HUDEP-2 (cell line): Measurements from ENCODE around the gene FLT1.

Experiments
- DNase-seq, 76 experiments: peaks; one replicate each; lab custom pipeline; 2025; ENCODE audit not compliant: unreplicated experiment in 76 of 76; lab: John Stamatoyannopoulos, UW

FLT1 gene

DNA sequence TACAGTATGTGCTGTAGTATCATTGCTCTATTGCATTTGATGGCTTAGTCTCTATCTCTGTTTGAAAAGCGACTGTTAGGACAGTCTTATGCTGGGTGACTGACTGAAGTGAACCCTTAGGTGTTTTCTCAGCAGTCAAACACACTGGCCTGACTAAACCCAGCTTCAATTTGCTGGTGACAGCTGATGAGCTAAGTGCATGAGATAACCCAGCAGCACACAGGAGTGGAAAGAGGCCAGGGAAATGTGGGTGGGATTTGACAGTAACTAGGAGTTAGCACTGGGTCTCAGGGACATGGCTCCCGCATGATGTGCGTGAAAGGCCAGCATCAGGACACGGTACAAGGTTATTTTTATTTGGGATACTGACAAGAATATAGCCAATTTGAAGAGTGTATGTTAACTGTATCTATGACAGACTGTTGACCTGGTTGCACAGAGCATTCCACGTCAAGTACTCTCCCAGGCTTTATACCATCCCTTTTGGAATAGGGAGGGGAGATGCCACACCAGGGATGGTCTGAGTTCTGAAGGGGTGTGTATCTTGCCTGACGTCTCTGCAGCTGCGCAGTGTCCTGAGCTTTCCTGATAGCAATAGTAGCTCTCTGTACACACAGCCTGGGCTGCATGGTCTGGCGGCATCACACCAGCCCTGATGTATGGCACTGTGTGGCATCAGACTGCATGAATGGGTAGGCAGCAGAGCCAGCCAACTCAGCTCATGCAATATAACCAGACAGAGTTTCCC, 144.8 kb downstream of the FLT1 start:
- no peak for DNase-seq

- no peak for DNase-seq
These were observed 145.6 kb downstream of the FLT1 start for GRCh38 chr13:28349371-28349770.

DNA sequence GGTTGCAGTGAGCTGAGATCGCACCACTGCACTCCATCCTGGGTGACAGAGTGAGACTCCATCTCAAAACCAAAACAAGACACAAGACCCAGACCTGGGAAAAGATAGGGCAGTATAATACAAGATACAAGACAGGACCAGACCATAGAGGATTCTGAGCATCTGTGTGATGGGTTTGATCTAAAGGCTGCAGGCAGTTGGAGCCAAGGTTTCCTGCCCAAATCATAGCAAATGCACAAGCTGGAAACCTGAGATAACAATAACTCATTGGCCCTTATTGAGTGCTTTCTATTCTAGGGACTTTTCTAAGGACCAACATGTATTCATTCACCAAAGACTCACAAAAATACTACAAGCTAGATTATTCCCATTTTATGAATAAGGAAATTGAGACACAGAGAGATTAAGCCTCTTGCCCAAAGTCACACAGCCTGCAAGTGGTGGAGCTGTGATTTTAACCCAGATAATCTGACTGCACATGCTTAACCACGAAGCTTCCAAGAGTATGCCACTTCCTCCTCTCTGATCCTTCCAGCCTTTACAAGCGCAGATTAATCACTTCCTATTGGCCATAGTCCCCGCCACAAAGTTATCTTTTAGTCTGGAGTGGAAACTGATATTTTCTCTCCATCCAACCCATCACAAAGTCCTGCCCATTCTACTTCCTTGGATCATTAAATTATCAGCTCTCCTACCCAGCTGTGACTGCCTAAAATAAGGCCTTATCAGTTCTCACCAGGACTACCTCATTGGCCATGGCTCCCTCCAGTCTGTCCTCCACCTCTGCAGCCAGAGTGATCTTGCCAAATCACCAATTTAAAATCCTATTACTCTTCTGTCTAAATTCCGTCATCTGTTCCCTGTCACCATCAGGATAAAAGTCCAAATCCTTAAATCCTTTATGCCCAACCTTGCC, 147.2 kb downstream of the FLT1 start:
- DNase-seq, result peak in 2 of 76 experiments; percentile 4 to 8

DNA sequence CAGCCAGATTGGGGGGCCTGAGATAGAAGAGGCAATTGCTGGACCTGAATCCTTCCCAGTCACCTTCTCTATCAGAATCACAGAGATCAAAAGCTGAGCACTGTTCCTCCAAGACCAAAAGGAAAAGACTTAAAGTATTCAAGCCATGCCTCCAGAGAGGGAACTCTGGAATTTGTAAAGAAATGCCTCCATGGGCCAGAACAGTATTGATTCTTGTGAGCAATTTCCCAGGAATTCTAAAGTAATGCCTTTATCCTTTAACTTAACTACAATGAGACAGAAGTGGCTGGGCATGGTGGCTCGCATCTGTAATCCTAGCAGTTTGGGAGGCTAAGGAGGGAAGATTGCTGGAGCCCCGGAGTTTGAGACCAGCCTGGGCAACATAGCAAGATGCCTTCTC, 148.8 kb downstream of the FLT1 start:
- DNase-seq, result no peak

DNA sequence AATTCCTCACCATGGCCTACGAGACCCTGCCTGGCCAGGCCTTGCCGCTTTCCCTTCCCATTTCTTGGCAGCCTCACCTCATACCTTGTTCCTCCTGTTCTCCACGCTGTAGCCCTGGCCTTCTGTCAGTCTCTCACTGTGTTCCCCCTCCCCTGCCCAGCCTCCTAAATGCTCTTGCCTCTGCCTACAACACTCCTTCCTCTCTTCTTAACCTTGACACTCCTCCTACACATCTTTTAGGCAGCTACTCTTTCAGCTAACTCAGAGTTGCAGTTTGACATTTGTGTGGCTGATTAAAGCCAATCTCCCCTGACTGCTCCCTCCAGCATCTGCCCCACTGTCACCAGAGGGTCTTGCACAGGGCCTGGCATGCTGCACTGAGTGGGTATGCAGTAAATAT, 150.8 kb downstream of the FLT1 start:
- DNase-seq, result no peak

DNA sequence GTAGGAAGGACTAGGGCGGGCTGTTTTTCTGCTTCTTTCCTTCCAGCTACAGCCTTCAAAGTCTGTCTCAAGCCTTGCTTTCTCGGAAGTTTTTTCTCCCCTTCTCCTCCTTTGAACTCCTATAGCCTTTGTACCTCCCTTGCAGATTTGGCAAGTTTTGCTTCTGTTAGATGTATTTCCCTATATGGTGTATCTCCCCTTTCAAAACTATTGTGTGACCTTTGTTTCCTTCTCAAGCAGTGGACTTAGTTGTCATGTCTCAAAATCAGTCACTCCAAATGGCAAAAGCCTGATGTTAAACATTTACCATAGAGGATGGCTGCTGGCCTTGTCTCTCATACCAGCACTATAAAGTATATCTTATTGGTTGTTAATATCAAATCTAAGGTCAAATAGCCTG, 152.7 kb downstream of the FLT1 start:
- no peak for DNase-seq

GRCh38 chr13:28340272-28340793, 154.6 kb downstream of the FLT1 start:
- no peak for DNase-seq

GRCh38 chr13:28339419-28339818, 155.5 kb downstream of the FLT1 start:
- no peak for DNase-seq

DNA sequence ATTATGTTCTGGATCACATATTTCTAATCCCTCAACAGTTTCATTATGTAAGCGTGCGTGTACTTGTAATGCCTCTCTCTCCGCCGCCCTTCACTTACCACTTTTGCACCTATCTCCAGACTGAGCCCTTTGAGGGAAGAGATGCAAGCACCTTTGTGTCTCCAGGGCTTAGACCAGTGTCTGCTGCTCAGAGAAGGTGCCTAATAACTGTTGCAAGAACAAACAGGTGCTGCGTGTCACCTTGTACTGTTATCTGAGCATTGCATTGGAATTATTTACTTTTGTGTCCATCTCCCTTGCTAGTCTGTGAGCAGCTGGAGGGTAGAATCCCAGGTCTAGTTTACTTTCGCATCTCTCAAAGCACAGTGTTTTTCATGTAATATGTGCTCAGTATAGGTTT, 156.2 kb downstream of the FLT1 start:
- DNase-seq, result no peak

DNA sequence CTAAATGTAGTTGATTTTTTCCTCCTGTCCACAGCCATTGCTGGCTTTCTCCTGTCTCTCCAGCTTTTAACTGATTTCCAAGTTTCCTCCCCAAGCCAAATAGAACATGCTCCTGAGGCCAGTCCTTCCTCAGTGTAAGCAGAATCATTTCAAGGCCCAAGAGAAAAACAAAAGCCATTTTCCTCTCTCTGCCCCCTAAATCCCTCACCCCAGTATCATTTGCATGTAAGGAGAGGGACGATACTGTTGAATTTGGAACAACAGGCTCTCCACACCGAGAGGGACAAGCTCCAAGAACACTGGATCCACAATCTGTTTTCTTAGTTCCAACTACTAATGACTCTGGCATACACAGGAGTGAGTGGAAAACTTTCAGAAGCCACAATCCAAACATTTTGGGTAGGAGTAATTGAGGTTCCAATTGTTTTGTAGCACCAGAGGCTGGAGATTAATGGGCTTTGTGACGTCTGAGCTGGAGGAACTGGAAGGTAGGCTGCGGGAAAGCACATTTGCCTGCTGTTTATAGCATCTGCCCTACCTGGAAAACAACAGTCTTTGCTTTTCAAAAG, 156.8 kb downstream of the FLT1 start:
- DNase-seq, result no peak

DNA sequence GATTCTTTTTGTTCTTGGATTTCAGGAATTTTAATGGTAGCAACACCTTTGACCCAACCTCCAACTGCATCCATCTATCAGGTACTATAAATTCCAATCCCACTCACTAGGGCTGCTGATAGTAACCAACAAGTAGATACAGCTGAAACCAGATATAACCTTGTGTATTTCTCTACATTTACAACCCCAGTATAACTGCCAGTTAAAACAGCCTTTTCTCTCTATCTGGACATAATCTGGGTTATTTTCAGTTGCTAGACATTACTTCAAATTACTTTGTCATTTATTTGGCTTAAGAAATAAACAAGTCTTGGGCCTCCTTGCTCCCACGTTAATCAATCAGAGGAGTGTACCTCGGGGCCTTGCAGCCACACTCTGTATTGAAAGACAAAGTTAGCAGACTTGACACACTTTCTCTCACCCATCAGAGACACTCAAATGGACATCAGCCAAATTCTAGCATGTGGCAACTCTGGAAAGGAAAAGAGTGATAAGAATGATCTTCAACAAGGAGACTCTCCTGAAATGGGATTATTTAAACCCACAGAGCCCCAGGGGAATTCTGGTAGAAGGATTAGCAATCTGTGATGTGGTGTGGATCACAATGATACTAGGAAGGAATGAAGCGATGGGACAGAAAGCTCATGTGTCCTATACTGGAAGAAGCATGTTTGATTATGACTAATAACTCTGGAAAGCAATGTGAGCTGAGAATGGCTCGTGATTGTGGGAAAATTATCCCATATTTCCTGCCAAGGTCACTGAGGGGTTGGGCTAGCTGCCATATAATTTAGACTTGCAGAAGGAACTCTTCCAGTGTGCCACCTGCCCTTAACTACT, 157.5 kb downstream of the FLT1 start:
- no peak for DNase-seq

DNA sequence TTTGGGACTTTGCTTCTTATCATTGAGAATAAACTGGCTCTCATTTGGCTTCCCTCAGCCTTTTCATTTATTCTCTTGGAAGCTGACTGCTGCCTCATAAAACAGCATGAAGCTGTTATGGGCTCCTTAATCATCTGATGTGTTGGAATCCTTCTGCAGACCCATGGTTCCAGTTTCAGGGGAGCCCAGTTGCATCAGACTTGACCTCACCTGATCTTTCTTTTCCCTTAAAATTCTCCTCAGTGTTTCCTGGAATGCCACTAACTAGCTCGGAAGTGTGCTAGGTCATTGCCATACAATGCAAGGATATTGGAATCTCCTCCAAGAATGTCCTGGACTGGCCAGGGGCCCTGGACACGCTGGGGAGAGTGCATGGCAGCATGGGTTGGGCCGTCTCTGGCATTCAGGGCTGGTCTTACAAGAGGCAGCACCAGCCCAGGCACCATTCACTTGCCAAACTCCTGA, 158.7 kb downstream of the FLT1 start:
- DNase-seq, result no peak

GRCh38 chr13:28333204-28333881, 161.6 kb downstream of the FLT1 start:
- DNase-seq, result no peak

DNA sequence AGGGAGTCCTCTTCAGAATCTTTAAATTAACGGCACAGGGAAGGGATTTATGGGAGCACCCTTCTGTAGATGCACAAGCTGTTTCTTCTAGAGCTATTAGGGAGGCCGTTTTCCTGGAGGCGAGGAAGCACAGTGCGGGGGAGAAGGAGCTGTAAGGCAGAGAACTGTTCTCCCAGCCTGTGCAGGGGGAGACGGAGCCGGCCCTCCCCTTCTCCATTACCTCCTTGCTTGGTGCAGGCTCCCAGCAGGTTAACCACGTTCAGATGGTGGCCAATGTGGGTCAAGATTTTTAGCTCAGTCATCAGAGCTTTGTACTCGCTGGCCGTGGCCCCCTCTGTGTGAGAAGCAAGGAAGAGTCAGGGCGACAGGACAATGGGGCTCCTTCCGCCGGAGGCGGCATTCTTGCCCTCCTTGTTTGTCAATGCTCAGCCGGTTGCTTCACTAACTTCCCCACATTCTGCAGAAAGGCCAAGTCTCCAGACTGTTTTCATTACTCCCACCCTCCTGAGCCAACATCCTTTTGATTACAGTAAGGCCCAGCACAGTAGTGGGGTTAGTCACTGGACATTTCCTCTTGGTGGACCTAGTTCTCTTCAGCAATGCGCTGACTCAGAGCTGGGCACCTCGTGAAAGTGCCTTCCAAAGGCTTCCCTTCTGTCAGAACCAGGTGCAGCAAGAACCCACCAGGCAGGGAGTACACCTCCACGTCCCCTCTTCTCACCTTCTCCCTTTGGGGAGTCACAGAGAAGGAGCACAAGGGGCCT, 165.4 kb downstream of the FLT1 start:
- no peak for DNase-seq

DNA sequence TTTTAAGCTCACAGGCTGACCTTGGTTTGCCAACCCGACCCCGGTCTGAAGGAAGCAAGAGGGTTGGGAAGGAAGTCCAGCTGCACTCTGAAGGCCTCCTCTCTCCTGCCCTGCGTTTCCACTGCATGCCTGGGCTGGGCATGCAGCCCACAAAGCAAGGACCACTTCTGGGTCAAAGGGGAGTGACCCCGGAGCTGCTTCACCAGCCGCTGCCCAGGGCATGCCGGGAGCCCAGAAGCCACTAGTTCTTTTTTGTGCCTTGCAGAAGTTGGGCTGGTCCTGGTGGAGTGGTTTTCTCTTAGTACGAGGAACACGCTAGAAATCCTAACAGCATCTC, 166.7 kb downstream of the FLT1 start:
- no peak for DNase-seq

DNA sequence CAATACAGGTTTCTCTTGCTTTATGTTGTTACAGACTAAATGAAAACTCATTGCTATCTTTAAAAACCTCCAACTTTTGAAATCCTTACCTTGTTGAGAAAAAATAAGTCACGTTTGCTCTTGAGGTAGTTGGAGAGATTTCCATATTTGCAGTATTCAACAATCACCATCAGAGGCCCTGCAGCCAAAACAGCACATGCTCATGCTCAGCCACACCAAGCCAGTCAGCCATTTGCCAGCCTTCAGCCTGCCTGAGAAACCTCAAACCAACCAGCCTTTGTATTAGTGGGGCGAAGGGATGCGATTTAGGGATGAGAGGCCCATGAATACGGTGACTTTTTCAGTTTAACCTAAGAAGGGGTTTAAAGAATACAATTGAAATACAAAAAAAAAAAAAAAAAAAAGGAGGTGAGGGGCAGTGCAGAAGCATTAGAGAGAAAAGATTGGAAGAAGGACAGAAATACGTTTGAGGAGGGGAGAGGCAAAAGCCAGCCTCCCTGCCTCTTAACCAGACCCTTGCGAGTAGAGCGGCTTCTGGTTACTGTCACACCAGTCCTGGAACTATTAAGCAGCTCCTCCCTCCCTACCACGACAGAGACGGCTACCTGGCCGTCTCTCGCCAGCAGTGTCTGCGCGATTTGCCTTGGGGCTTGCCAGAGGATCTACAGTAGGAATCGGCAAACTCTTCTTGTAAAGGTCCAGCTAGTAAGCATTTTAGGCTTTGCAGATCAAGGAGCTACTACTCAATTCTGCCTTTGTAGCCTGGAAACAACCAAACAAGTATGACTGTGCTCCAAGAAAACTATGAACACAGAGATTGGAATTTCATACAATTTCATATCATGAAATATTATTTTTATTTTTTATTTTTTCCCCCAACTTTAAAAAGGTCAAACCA, 167.3 kb downstream of the FLT1 start:
- DNase-seq, result no peak

- no peak for DNase-seq
These were observed 168.9 kb downstream of the FLT1 start for GRCh38 chr13:28326056-28326455.

DNA sequence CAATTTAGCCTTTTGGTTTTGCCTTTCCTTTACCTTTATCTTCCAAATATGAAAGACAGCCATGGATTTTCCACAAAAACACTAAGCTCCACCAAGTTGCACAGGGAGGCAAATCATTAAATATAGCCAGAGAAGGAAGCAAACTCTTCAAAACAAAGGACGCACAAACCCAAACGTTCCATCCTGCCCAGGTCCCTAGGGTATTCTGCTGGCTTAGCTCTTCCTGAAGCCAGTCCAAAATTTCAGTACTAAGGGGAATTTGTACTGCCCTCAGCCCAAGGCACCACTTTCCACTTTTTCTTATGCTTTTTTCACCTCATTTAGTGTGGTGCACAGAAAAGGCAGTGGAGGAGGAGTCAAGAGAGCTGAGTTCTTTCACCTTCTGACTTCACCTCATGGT, 169.9 kb downstream of the FLT1 start:
- no peak for DNase-seq
